Measurements from ENCODE around the gene NFKBIE. TPM values are rescaled to one million over a fixed set of nuclear protein-coding genes. Genes with fewer than 3 reads are reported as not detected.

The NFKBIE gene
- total RNA-seq, 2 donors from 2014 or later: 3.8 to 8.7 TPM

- no peaks in the 10 kb centered on the region for H3K9me3 ChIP-seq
- H3K27ac ChIP-seq: peak overlapping the region; percentile 98
- H3K4me3 ChIP-seq: peak overlapping the region; percentile 8 to 39
- TF ChIP-seq, protein P1, sequence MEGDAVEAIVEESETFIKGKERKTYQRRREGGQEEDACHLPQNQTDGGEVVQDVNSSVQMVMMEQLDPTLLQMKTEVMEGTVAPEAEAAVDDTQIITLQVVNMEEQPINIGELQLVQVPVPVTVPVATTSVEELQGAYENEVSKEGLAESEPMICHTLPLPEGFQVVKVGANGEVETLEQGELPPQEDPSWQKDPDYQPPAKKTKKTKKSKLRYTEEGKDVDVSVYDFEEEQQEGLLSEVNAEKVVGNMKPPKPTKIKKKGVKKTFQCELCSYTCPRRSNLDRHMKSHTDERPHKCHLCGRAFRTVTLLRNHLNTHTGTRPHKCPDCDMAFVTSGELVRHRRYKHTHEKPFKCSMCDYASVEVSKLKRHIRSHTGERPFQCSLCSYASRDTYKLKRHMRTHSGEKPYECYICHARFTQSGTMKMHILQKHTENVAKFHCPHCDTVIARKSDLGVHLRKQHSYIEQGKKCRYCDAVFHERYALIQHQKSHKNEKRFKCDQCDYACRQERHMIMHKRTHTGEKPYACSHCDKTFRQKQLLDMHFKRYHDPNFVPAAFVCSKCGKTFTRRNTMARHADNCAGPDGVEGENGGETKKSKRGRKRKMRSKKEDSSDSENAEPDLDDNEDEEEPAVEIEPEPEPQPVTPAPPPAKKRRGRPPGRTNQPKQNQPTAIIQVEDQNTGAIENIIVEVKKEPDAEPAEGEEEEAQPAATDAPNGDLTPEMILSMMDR (IDR thresholded peaks at IDR 0.05): no peak
- no peak for DNase-seq (ENCODE audit: low spot score)
- peaks cover 0 to 83% of the 10 kb centered on the region in 2 donors for H3K4me1 ChIP-seq
- H3K27me3 ChIP-seq: no peaks in the 10 kb centered on the region
- H3K36me3 ChIP-seq: peaks cover 30% of the 10 kb centered on the region
Measured at GRCh38 chr6:44227148-44227793, 38.1 kb downstream of the NFKBIE start.

- Histone ChIP-seq H3K4me3 (peak overlapping the region; percentile 8 to 39), H3K9me3 (no peaks in the 10 kb centered on the region), H3K4me1 (peaks cover 0 to 90% of the 10 kb centered on the region in 2 donors), H3K36me3 (peaks cover 23% of the 10 kb centered on the region), H3K27me3 (no peaks in the 10 kb centered on the region), H3K27ac (peak overlapping the region; percentile 98)
- no peak for DNase-seq (ENCODE audit: low spot score)
- TF ChIP-seq, protein P1 (IDR thresholded peaks at IDR 0.05): no peak
Measured at GRCh38 chr6:44226368-44227147, 38.8 kb downstream of the NFKBIE start.

DNA sequence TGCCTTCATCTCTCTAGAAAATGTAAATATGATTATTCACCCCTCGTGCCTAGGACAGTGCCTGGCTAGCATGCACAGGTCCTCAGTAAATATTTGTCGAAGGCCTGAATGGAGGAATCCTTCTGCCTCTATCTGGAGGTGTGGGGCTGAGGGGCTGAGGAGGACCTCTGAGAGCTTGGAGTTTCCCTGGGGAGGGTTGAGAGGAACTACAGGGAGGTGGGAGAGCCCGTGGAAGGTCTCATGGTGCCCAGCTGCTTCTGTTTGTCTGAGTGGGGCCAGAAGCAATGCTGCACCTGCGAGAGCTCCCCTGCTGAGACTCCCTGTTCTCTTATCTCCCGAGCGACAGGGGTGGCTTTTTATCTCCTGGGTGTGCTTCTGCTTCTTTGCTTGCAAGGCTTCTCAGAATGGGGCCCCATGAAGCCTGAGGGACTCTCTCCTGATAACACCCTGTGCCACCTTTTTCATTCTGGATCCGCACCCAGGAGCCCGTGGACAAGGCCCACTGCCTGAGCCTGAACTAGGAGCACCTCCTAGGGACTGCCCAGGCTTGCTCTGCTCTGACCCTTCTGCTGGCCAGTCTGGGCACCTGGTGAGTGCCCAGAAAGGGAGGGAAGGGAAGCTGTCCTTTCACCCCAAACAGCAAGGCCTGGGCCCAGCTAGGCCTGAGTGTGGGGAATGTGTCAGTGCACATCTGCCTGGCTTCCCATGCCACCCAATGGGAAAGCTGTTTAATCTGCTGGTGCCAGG, 39.6 kb downstream of the NFKBIE start:
- no peaks in the 10 kb centered on the region for H3K27me3 ChIP-seq
- H3K4me3 ChIP-seq: no peak overlapping the region
- DNase-seq (ENCODE audit: low spot score): no peak
- TF ChIP-seq, protein P1 (IDR thresholded peaks at IDR 0.05): no peak
- no peaks in the 10 kb centered on the region for H3K9me3 ChIP-seq
- peaks cover 15% of the 10 kb centered on the region for H3K36me3 ChIP-seq
- peak overlapping the region; percentile 98 for H3K27ac ChIP-seq
- H3K4me1 ChIP-seq: peaks cover 0 to 95% of the 10 kb centered on the region in 2 donors

DNA sequence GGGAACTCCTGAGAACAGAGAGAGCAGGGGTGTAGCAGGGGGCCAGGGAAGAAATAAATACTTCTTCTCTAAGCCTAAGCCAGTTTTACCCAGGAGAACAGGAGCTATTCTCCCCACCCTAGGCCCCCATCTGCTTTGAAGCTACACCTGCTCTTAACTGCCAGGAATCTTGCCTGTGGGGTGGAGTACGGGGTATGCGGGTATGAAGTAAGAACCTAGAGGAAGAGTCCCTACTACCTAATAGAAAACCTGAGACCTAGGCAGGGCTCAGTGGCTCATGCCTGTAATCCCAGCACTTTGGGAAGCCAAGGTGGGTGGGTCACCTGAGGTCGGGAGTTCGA, 40.4 kb downstream of the NFKBIE start:
- DNase-seq (ENCODE audit: low spot score): no peak
- Histone ChIP-seq H3K4me3 (no peak overlapping the region), H3K27ac (peak overlapping the region; percentile 98), H3K9me3 (no peaks in the 10 kb centered on the region), H3K36me3 (peaks cover 7% of the 10 kb centered on the region), H3K4me1 (peaks cover 0 to 93% of the 10 kb centered on the region in 2 donors), H3K27me3 (no peaks in the 10 kb centered on the region)
- TF ChIP-seq, protein P1 (IDR thresholded peaks at IDR 0.05): no peak

- Histone ChIP-seq H3K4me1 (peaks cover 0 to 92% of the 10 kb centered on the region in 2 donors), H3K27ac (peak overlapping the region; percentile 98), H3K4me3 (peak overlapping the region; percentile 55 to 67), H3K36me3 (peaks cover under 1% of the 10 kb centered on the region), H3K27me3 (no peaks in the 10 kb centered on the region), H3K9me3 (no peaks in the 10 kb centered on the region)
- TF ChIP-seq, protein P1 (IDR thresholded peaks at IDR 0.05): no peak
- no peak for DNase-seq (ENCODE audit: low spot score)
Measured at GRCh38 chr6:44224029-44224964, 41.1 kb downstream of the NFKBIE start.
